ENCODE measurements around the gene TMIGD2.

The TMIGD2 gene

DNA sequence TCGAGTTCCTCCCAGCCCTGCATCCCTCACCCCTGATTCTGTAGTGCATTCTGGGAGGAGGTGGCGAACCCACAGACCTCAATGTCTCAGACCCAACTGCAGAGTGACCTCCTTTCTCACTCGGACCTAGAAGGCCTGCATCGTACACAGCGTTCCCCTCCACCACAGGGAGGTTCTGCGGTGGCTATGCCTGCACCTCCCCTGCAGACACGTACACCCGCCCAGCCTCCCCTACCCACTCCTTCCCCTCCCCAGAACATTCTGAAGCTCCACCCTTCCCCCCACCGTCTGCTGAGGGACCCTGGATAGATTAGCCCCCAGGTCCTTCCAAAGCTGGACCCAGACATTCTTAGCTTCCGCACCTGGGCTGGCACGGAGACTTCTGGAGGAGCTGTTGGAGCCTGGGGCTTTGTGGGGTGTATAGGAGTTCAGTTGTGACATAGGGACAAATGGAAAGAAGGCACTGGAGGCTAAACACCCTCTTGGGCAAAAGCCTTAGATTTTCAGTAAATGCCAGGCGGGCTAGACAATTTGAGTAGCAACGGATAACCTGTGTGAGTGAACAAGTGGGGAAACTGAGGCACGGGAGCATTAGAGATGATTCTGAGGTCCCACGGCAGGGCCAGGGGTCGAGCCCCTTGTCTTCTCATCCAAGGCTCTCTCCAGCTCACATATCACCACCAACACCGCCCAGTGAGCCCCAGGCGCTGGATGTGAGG, 1.8 kb upstream of the TMIGD2 start:
- no CpG with 5 or more reads among the region's 18 CpGs for WGBS (ENCODE audit: extremely low coverage, insufficient coverage, low lambda C conversion rate)
- DNase-seq = no peak
- Histone ChIP-seq H4K8ac (ENCODE audit: low read depth, low read length) (no peak overlapping the region), H3K23ac (ENCODE audit: low read length) (no peak overlapping the region), H3K56ac (ENCODE audit: low read length) (no peak overlapping the region), H3K4me3 (ENCODE audit: low read length) (no peak overlapping the region), H3K9ac (ENCODE audit: low read length) (no peak overlapping the region), H3K4me1 (ENCODE audit: control insufficient read depth, low read depth, low read length) (no peaks in the 10 kb centered on the region), H2BK120ac (ENCODE audit: low read depth, low read length) (no peak overlapping the region), H2BK5ac (ENCODE audit: low read length) (no peak overlapping the region), H3K4me2 (ENCODE audit: low read length) (no peak overlapping the region), H3K36me3 (ENCODE audit: control insufficient read depth, insufficient read depth, low read length) (no peaks in the 10 kb centered on the region), H4K5ac (ENCODE audit: low read length) (no peak overlapping the region), H2AK5ac (ENCODE audit: low read length) (no peak overlapping the region), H3K18ac (ENCODE audit: low read length) (no peak overlapping the region), H3K79me2 (ENCODE audit: control insufficient read depth, insufficient read depth, low read length) (no peaks in the 10 kb centered on the region), H3K27me3 (ENCODE audit: insufficient read depth, low read length, poor library complexity) (no peaks in the 10 kb centered on the region), H3K27ac (ENCODE audit: low read depth, low read length) (no peak overlapping the region), H2BK15ac (replicated peaks; ENCODE audit: low read depth) (no peak overlapping the region), H3K4ac (ENCODE audit: low read depth, low read length) (no peak overlapping the region), H3K79me1 (ENCODE audit: low read length) (no peaks in the 10 kb centered on the region)

DNA sequence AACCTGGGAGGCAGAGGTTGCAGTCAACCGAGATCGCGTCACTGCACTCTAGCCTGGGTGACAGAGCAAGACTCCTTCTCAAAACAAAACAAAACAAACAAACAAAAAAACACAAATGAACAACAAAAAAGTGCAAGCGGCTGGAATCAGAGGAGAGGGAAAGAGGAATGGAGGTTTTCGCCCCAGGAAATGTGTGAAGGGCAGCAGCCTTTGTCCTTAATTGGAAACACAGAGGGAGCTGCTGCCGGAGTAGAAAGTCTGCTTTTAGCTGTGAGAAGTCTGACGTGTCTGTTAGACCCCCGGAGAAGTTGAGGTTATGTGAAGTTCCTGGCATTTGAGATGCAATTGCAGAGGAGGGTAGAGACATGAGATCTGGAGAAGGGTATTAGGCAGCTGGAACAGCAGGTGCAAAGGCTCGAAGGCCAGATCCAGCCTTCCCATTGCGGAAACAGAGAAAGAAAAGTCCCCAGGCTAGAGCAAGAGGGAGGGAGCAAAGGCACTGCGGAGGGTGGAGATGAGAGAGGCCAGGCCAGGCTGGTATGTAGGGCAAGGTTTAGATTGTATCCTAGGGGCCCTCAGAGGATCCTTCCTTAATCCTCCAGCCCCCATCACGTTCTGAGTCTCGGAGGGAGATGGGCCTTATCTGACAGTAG, 473 bp downstream of the TMIGD2 start:
- Histone ChIP-seq H3K23ac (ENCODE audit: low read length) (no peak overlapping the region), H2BK5ac (ENCODE audit: low read length) (no peak overlapping the region), H3K4me3 (ENCODE audit: low read length) (no peak overlapping the region), H4K8ac (ENCODE audit: low read depth, low read length) (no peak overlapping the region), H3K79me2 (ENCODE audit: control insufficient read depth, insufficient read depth, low read length) (no peaks in the 10 kb centered on the region), H3K9ac (ENCODE audit: low read length) (no peak overlapping the region), H3K18ac (ENCODE audit: low read length) (no peak overlapping the region), H3K4me2 (ENCODE audit: low read length) (no peak overlapping the region), H3K79me1 (ENCODE audit: low read length) (no peaks in the 10 kb centered on the region), H2BK120ac (ENCODE audit: low read depth, low read length) (no peak overlapping the region), H3K4ac (ENCODE audit: low read depth, low read length) (no peak overlapping the region), H2BK15ac (replicated peaks; ENCODE audit: low read depth) (no peak overlapping the region), H3K36me3 (ENCODE audit: control insufficient read depth, insufficient read depth, low read length) (no peaks in the 10 kb centered on the region), H3K56ac (ENCODE audit: low read length) (no peak overlapping the region), H3K4me1 (ENCODE audit: control insufficient read depth, low read depth, low read length) (no peaks in the 10 kb centered on the region), H2AK5ac (ENCODE audit: low read length) (no peak overlapping the region), H4K5ac (ENCODE audit: low read length) (no peak overlapping the region), H3K27me3 (ENCODE audit: insufficient read depth, low read length, poor library complexity) (no peaks in the 10 kb centered on the region), H3K27ac (ENCODE audit: low read depth, low read length) (no peak overlapping the region)
- no peak for DNase-seq
- no CpG with 5 or more reads among the region's 13 CpGs for WGBS (ENCODE audit: extremely low coverage, insufficient coverage, low lambda C conversion rate)

DNA sequence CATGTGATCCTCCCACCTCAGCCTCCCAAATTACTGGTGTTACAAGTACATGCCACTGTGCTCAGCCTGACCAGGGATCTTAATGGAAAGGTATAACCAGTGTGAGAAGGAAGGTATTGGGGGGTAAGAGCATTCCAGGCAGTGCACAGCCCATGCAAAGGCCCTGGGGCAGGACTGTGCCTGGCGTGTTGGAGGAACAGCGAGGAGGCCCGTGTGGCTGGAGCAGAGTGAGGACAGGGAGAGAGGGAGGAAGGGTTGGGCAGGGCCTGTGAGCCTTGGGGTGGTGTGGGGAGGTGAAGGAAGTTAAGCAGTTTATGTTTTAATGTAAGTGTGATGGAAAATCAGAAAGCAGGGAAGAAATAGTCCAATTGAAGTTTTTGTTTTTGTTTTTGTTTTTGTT, 1.6 kb downstream of the TMIGD2 start:
- no peak overlapping the region for H3K23ac ChIP-seq (ENCODE audit: low read length)

DNA sequence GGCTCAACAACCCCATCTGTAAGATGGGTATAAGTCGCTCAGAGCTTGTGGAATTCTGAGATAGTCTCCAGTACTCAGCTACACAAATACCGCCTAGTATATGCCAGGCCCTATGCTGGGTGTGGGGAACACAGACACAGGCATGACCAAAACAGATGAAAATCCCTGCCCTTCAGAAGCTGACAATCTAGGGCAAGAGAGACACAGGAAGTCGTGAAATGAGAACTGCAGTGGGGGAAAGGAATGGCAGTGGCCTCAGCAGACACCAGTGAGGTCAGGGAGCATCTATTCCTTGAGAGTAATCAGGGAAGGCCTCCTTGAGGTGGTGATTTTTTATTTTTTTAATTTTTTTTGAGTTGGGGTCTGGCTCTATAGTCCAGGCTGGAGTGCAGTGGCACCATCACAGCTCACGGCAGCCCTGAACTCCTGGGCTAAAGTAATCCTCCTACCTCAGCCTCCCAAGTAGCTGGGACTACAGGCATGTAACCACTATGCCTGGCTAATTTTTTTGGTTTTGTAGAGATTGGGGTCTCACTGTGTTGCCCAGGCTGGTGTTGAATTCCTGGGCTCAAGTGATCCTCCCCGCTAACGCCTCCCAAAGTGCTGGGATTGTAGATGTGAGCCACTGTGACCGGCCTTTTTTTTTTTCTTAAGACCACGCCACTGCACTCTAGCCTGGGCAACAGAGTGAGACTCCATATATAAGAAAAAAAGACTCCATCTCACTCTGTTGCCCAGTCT, 3.2 kb downstream of the TMIGD2 start:
- Histone ChIP-seq H2BK120ac (ENCODE audit: low read depth, low read length) (no peak overlapping the region), H2BK15ac (replicated peaks; ENCODE audit: low read depth) (no peak overlapping the region), H3K4ac (ENCODE audit: low read depth, low read length) (no peak overlapping the region), H3K56ac (ENCODE audit: low read length) (no peak overlapping the region), H3K79me2 (ENCODE audit: control insufficient read depth, insufficient read depth, low read length) (no peaks in the 10 kb centered on the region), H3K23ac (ENCODE audit: low read length) (no peak overlapping the region), H4K5ac (ENCODE audit: low read length) (no peak overlapping the region), H3K27me3 (ENCODE audit: insufficient read depth, low read length, poor library complexity) (no peaks in the 10 kb centered on the region), H2BK5ac (ENCODE audit: low read length) (no peak overlapping the region), H3K36me3 (ENCODE audit: control insufficient read depth, insufficient read depth, low read length) (no peaks in the 10 kb centered on the region), H3K4me3 (ENCODE audit: low read length) (no peak overlapping the region), H3K4me1 (ENCODE audit: control insufficient read depth, low read depth, low read length) (no peaks in the 10 kb centered on the region), H3K18ac (ENCODE audit: low read length) (no peak overlapping the region), H4K8ac (ENCODE audit: low read depth, low read length) (no peak overlapping the region), H3K27ac (ENCODE audit: low read depth, low read length) (no peak overlapping the region), H3K79me1 (ENCODE audit: low read length) (no peaks in the 10 kb centered on the region), H3K9ac (ENCODE audit: low read length) (no peak overlapping the region), H2AK5ac (ENCODE audit: low read length) (no peak overlapping the region), H3K4me2 (ENCODE audit: low read length) (no peak overlapping the region)
- no peak for DNase-seq
- no CpG with 5 or more reads among the region's 8 CpGs for WGBS (ENCODE audit: extremely low coverage, insufficient coverage, low lambda C conversion rate)

More for the DNA sequence above, 1.6 kb downstream of the TMIGD2 start:
- Histone ChIP-seq H2BK5ac (ENCODE audit: low read length) (no peak overlapping the region), H3K4me2 (ENCODE audit: low read length) (no peak overlapping the region), H3K27me3 (ENCODE audit: insufficient read depth, low read length, poor library complexity) (no peaks in the 10 kb centered on the region), H4K5ac (ENCODE audit: low read length) (no peak overlapping the region), H3K4me1 (ENCODE audit: control insufficient read depth, low read depth, low read length) (no peaks in the 10 kb centered on the region), H3K4me3 (ENCODE audit: low read length) (no peak overlapping the region), H3K56ac (ENCODE audit: low read length) (no peak overlapping the region), H3K27ac (ENCODE audit: low read depth, low read length) (no peak overlapping the region), H3K9ac (ENCODE audit: low read length) (no peak overlapping the region), H2BK15ac (replicated peaks; ENCODE audit: low read depth) (no peak overlapping the region), H2AK5ac (ENCODE audit: low read length) (no peak overlapping the region), H3K4ac (ENCODE audit: low read depth, low read length) (no peak overlapping the region), H2BK120ac (ENCODE audit: low read depth, low read length) (no peak overlapping the region), H3K36me3 (ENCODE audit: control insufficient read depth, insufficient read depth, low read length) (no peaks in the 10 kb centered on the region), H3K18ac (ENCODE audit: low read length) (no peak overlapping the region), H4K8ac (ENCODE audit: low read depth, low read length) (no peak overlapping the region), H3K79me2 (ENCODE audit: control insufficient read depth, insufficient read depth, low read length) (no peaks in the 10 kb centered on the region), H3K79me1 (ENCODE audit: low read length) (no peaks in the 10 kb centered on the region)
- no peak for DNase-seq
- WGBS (ENCODE audit: extremely low coverage, insufficient coverage, low lambda C conversion rate) = no CpG with 5 or more reads among the region's 3 CpGs

DNA sequence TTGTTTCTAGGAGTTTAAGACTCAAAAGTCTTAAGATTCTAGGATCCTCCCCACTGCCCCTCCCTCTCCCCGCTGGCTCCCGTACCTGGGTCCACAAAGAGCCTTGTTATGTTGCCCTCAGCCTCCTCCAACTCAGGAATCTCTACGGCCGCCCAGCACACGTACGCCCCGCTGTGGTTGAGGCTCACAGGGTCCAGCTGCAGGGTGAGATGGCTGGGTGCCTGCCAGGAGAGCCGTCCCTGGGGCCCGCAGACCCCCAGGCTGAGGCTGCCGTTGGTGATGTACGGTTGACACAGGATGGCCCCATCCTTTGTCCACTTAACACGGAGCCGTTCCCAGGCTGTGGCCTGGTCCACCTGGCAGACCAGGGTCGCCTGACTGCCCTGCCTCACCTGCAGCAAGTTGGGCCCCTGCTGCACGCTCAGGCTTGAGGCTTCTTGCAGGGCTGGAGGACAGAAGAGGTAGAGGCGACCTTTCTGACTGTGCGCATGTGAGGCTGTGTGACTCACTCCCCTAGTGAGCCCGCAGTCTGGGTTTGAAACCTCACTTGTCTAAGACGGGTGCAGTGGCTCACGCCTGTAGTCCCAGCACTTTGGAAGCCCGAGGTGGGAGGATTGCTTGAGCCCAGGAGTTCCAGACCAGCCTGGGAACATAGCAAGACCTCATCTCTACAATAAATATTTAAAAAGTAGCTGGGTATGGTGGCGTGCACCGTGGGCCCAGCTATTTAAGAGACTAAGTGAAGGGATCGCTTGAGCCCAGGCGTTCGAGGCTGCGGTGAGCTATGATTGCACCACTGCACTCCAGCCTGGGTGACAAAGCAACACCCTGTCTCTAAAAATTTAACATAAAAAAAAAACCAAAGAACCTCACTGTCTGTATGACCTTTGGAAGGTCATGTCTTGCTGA, 4.0 kb downstream of the TMIGD2 start:
- H3K79me2 ChIP-seq (ENCODE audit: control insufficient read depth, insufficient read depth, low read length) = no peaks in the 10 kb centered on the region
- H3K4me3 ChIP-seq (ENCODE audit: low read length) = no peak overlapping the region
- H4K8ac ChIP-seq (ENCODE audit: low read depth, low read length) = no peak overlapping the region
- no peak overlapping the region for H3K4me2 ChIP-seq (ENCODE audit: low read length)
- no peak overlapping the region for H2BK15ac ChIP-seq (replicated peaks; ENCODE audit: low read depth)
- no peak overlapping the region for H2BK120ac ChIP-seq (ENCODE audit: low read depth, low read length)
- no peaks in the 10 kb centered on the region for H3K36me3 ChIP-seq (ENCODE audit: control insufficient read depth, insufficient read depth, low read length)
- no peak overlapping the region for H3K18ac ChIP-seq (ENCODE audit: low read length)
- no peak overlapping the region for H2AK5ac ChIP-seq (ENCODE audit: low read length)
- no peak overlapping the region for H3K4ac ChIP-seq (ENCODE audit: low read depth, low read length)
- no CpG with 5 or more reads among the region's 27 CpGs for WGBS (ENCODE audit: extremely low coverage, insufficient coverage, low lambda C conversion rate)
- H3K4me1 ChIP-seq (ENCODE audit: control insufficient read depth, low read depth, low read length) = no peaks in the 10 kb centered on the region
- H3K9ac ChIP-seq (ENCODE audit: low read length) = no peak overlapping the region
- DNase-seq = no peak
- no peak overlapping the region for H4K5ac ChIP-seq (ENCODE audit: low read length)
- H3K79me1 ChIP-seq (ENCODE audit: low read length) = no peaks in the 10 kb centered on the region
- H3K27me3 ChIP-seq (ENCODE audit: insufficient read depth, low read length, poor library complexity) = no peaks in the 10 kb centered on the region
- H3K27ac ChIP-seq (ENCODE audit: low read depth, low read length) = no peak overlapping the region
- H2BK5ac ChIP-seq (ENCODE audit: low read length) = no peak overlapping the region
- no peak overlapping the region for H3K23ac ChIP-seq (ENCODE audit: low read length)
- no peak overlapping the region for H3K56ac ChIP-seq (ENCODE audit: low read length)

All from mesendoderm (in vitro differentiated cells).